Caco-2 (cell line): ENCODE measurements around the gene RPL14. TPM values are rescaled to one million over a fixed set of nuclear protein-coding genes. Genes with fewer than 3 reads are reported as not detected.

ENCODE experiments used
- BruUV-seq: library from RNA; stranded (reverse); fragments of 400-500 nt; replicated peaks from 2 replicates; lab custom pipeline; 2021; lab: Mats Ljungman, UMichigan
- CTCF ChIA-PET: fragments of 300-600 bp; sonication (Branson Sonifier 250); formaldehyde crosslinking; loops from one replicate; lab custom pipeline; 2022; ENCODE audit warnings: antibody characterized with exemption; lab: Charles Lee
- POLR2A ChIA-PET: fragments of 300-600 bp; sonication (Branson Sonifier 250); formaldehyde crosslinking; loops from one replicate; lab custom pipeline; 2022; ENCODE audit warnings: antibody characterized with exemption; lab: Charles Lee
- DNase-seq, 2 experiments: peaks; one replicate each; pipeline versions ENCODE4 v3.0.0 to v3.0.0-alpha.2; 2020 to 2022
- H3K27me3 ChIP-seq: replicated peaks from 2 replicates; pipeline ENCODE4 v1.6.0; 2011; ENCODE audit warnings: low read length; ENCODE audit not compliant: control insufficient read depth, insufficient read depth
- H3K36me3 ChIP-seq: 2 replicates; pipeline ENCODE4 v1.5.1; 2011; ENCODE audit warnings: low read length; ENCODE audit not compliant: control insufficient read depth, insufficient read depth
- H3K4me1 ChIP-seq: fragments of 250-450 bp; sonication (Bioruptor Pico); 2 replicates; pipeline ENCODE4 v1.5.1; 2020; ENCODE audit warnings: mild to moderate bottlenecking
- H3K4me3 ChIP-seq: 2 replicates; pipeline ENCODE4 v1.5.1; 2011; ENCODE audit warnings: low read depth, mild to moderate bottlenecking, control low read depth, low read length
- H3K9me3 ChIP-seq: fragments of 250-450 bp; sonication (Bioruptor Pico); 2 replicates; pipeline ENCODE4 v1.5.1; 2020; ENCODE audit warnings: mild to moderate bottlenecking, moderate library complexity
- H3K27ac Mint-ChIP-seq: one replicate; pipeline ENCODE4 v1.8.0; 2022; ENCODE audit warnings: mixed read lengths; ENCODE audit not compliant: unreplicated experiment
- H3K27me3 Mint-ChIP-seq: one replicate; pipeline ENCODE4 v1.8.0; 2022; ENCODE audit warnings: mixed read lengths; ENCODE audit not compliant: insufficient read depth, unreplicated experiment
- H3K36me3 Mint-ChIP-seq: one replicate; pipeline ENCODE4 v1.8.0; 2022; ENCODE audit warnings: mild to moderate bottlenecking, mixed read lengths; ENCODE audit not compliant: insufficient read depth, unreplicated experiment
- H3K4me1 Mint-ChIP-seq: one replicate; pipeline ENCODE4 v1.8.0; 2022; ENCODE audit warnings: low read depth, mixed read lengths; ENCODE audit not compliant: unreplicated experiment
- H3K4me3 Mint-ChIP-seq: one replicate; pipeline ENCODE4 v1.8.0; 2022; ENCODE audit warnings: mild to moderate bottlenecking, moderate library complexity, mixed read lengths; ENCODE audit not compliant: unreplicated experiment
- H3K9me3 Mint-ChIP-seq: one replicate; pipeline ENCODE4 v1.8.0; 2022; ENCODE audit warnings: mixed read lengths; ENCODE audit not compliant: unreplicated experiment
- CTCF ChIP-seq, 2 experiments: fragments of 200-600 bp in 1 of 2; IDR thresholded peaks; 1 replicate in 1 of 2; 2 replicates in 1 of 2; pipeline versions ENCODE4 v1.5.1 to v1.8.0; 2011 to 2022; ENCODE audit warnings: antibody characterized with exemption in 1 of 2, control low read depth in 1 of 2, inconsistent platforms in 1 of 2, low read depth in 1 of 2, low read length in 1 of 2, mild to moderate bottlenecking in 1 of 2, moderate library complexity in 1 of 2; ENCODE audit not compliant: insufficient read depth in 1 of 2, severe bottlenecking in 1 of 2, unreplicated experiment in 1 of 2
- intact Hi-C: fragments of 100-400 bp; cut with micrococcal nuclease; formaldehyde crosslinking; loops from one replicate; pipeline ENCODE4 v1.10.0; 2022; ENCODE audit not compliant: unreplicated experiment
- total RNA-seq: library from RNA; stranded (reverse); gene quantifications from 2 replicates; pipeline ENCODE4 v1.2.3, GENCODE V29; 2022

The RPL14 gene
- total RNA-seq, 1 experiment from 2014 or later = 1,589 TPM

GRCh38 chr3:40451551-40451950 lies 5.6 kb upstream of the RPL14 start:
- Mint-ChIP-seq H3K4me3 (peak overlapping the region; percentile 82), H3K9me3 (no peaks in the 10 kb centered on the region), H3K36me3 (peaks cover 2% of the 10 kb centered on the region), H3K27me3 (no peaks in the 10 kb centered on the region), H3K4me1 (peaks cover 13% of the 10 kb centered on the region), H3K27ac (no peak overlapping the region)
- no peaks in the 10 kb centered on the region; the same call in 1 of the 2 replicates for H3K36me3 ChIP-seq
- no peaks in the 10 kb centered on the region for H3K4me1 ChIP-seq
- TF ChIP-seq CTCF (IDR thresholded peaks at IDR 0.05; ENCODE audit: insufficient read depth in 1 of 2, low read depth in 1 of 2, low read length in 1 of 2, severe bottlenecking in 1 of 2, unreplicated experiment in 1 of 2) = no peak
- H3K9me3 ChIP-seq = no peaks in the 10 kb centered on the region
- no peak for DNase-seq
- CTCF ChIA-PET = no interaction called here
- H3K27me3 ChIP-seq = no peaks in the 10 kb centered on the region
- intact Hi-C loops = no loop called here
- H3K4me3 ChIP-seq = no peak overlapping the region
- POLR2A ChIA-PET = interaction anchor here (0.5 to 1.2 kb wide), 2 partner anchors 54 to 125 kb away, joined by 4 to 6 read pairs; partner anchors contain the start of gene ZNF620
- no TSS peak for BruUV-seq

- no TSS peak for BruUV-seq
- Mint-ChIP-seq H3K27ac (peak overlapping the region; percentile 86), H3K36me3 (peaks cover 7% of the 10 kb centered on the region), H3K4me3 (peak overlapping the region; percentile 82), H3K4me1 (peaks cover 13% of the 10 kb centered on the region), H3K9me3 (no peaks in the 10 kb centered on the region), H3K27me3 (no peaks in the 10 kb centered on the region)
- CTCF ChIA-PET = interaction anchor here (1.3 kb wide), 1 partner anchor 53 kb away, joined by 6 read pairs; the partner anchor contains the start of gene ZNF620
- POLR2A ChIA-PET = interaction anchor here (1.2 kb wide), 1 partner anchor 54 kb away, joined by 4 read pairs; the partner anchor contains the start of gene ZNF620
- no peak for DNase-seq
- no peak for TF ChIP-seq CTCF (IDR thresholded peaks at IDR 0.05; ENCODE audit: insufficient read depth in 1 of 2, low read depth in 1 of 2, low read length in 1 of 2, severe bottlenecking in 1 of 2, unreplicated experiment in 1 of 2)
- intact Hi-C loops = loop anchor here (2.0 kb wide), 1 partner anchor 53 kb away; no protein-coding TSS in a partner anchor
- no peaks in the 10 kb centered on the region; the same call in 1 of the 2 replicates for H3K36me3 ChIP-seq
- peak overlapping the region; percentile 58 for H3K4me3 ChIP-seq
- H3K4me1 ChIP-seq = no peaks in the 10 kb centered on the region
- no peaks in the 10 kb centered on the region for H3K27me3 ChIP-seq
- no peaks in the 10 kb centered on the region for H3K9me3 ChIP-seq
Observed at GRCh38 chr3:40452057-40452456, 5.1 kb upstream of the RPL14 start.

- H3K4me1 Mint-ChIP-seq = peaks cover 13% of the 10 kb centered on the region
- no peak for TF ChIP-seq CTCF (IDR thresholded peaks at IDR 0.05; ENCODE audit: insufficient read depth in 1 of 2, low read depth in 1 of 2, low read length in 1 of 2, severe bottlenecking in 1 of 2, unreplicated experiment in 1 of 2)
- TSS peak; percentile 21 for BruUV-seq
- intact Hi-C loops = loop anchor here (2.0 kb wide), 1 partner anchor 52 kb away; no protein-coding TSS in a partner anchor
- H3K4me3 ChIP-seq = peak overlapping the region; percentile 58
- H3K4me1 ChIP-seq = no peaks in the 10 kb centered on the region
- peak overlapping the region; percentile 86 for H3K27ac Mint-ChIP-seq
- H3K36me3 Mint-ChIP-seq = peaks cover 12% of the 10 kb centered on the region
- no peaks in the 10 kb centered on the region for H3K9me3 Mint-ChIP-seq
- DNase-seq = no peak
- peak overlapping the region; percentile 82 for H3K4me3 Mint-ChIP-seq
- H3K9me3 ChIP-seq = no peaks in the 10 kb centered on the region
- CTCF ChIA-PET = interaction anchor here (1.3 kb wide), 1 partner anchor 53 kb away, joined by 6 read pairs; the partner anchor contains the start of gene ZNF620
- H3K27me3 Mint-ChIP-seq = no peaks in the 10 kb centered on the region
- no peaks in the 10 kb centered on the region; the same call in 1 of the 2 replicates for H3K36me3 ChIP-seq
- no peaks in the 10 kb centered on the region for H3K27me3 ChIP-seq
- POLR2A ChIA-PET = interaction anchor here (1.2 kb wide), 1 partner anchor 53 kb away, joined by 4 read pairs; the partner anchor contains the start of gene ZNF620
Observed at GRCh38 chr3:40452562-40452875, 4.6 kb upstream of the RPL14 start.
